Mammary epithelial cell (primary cell): ENCODE measurements around the gene CCDC178.

Source experiments
- EZH2 ChIP-seq: IDR thresholded peaks from 2 replicates; pipeline ENCODE4 v1.6.1; 2012; ENCODE audit warnings: low read length, inconsistent platforms, borderline replicate concordance
- TF ChIP-seq, protein P1 (sequence below), 2 donors: IDR thresholded peaks in 1 of 2; conservative IDR thresholded peaks in 1 of 2; 2 replicates each; pipeline ENCODE4 v1.5.1; 2011 to 2012; ENCODE audit warnings: inconsistent platforms in 2 of 2, low read length in 2 of 2, mild to moderate bottlenecking in 2 of 2, control low read depth in 1 of 2, low read depth in 1 of 2; ENCODE audit not compliant: insufficient read depth in 1 of 2; ENCODE audit errors: extremely low read depth in 1 of 2

DNA sequence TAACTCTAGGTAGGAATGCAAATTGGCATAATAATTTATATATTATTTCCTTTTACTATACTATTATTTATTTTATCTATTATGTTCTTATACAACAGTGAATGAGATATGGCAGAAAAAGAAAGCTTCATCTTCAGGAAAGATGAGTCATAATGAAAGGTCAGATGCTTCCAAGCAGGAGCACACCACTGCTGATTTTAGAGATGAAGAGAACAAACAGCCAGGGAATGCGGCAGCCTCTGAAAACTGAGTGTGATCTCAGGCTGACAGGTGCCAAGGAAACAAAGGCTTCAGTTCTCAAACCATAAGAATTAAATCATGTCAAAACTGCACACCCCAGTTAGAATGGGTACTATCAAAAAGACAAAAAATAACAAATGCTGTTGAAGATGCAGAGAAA, 149.0 kb downstream of the CCDC178 start:
- TF ChIP-seq, protein P1, sequence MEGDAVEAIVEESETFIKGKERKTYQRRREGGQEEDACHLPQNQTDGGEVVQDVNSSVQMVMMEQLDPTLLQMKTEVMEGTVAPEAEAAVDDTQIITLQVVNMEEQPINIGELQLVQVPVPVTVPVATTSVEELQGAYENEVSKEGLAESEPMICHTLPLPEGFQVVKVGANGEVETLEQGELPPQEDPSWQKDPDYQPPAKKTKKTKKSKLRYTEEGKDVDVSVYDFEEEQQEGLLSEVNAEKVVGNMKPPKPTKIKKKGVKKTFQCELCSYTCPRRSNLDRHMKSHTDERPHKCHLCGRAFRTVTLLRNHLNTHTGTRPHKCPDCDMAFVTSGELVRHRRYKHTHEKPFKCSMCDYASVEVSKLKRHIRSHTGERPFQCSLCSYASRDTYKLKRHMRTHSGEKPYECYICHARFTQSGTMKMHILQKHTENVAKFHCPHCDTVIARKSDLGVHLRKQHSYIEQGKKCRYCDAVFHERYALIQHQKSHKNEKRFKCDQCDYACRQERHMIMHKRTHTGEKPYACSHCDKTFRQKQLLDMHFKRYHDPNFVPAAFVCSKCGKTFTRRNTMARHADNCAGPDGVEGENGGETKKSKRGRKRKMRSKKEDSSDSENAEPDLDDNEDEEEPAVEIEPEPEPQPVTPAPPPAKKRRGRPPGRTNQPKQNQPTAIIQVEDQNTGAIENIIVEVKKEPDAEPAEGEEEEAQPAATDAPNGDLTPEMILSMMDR (conservative IDR thresholded peaks at IDR 0.05 in 1 of 2, IDR thresholded peaks at IDR 0.05 in 1 of 2; ENCODE audit: extremely low read depth in 1 of 2, insufficient read depth in 1 of 2, low read depth in 1 of 2, low read length in 2 of 2): no peak
- no peak for TF ChIP-seq EZH2
